NCI-H2227 (cell line): ENCODE data around the gene CHST3.

Experiments
- DNase-seq: peaks from one replicate; lab custom pipeline; 2025; ENCODE audit not compliant: unreplicated experiment; lab: John Stamatoyannopoulos, UW

Gene CHST3

DNA sequence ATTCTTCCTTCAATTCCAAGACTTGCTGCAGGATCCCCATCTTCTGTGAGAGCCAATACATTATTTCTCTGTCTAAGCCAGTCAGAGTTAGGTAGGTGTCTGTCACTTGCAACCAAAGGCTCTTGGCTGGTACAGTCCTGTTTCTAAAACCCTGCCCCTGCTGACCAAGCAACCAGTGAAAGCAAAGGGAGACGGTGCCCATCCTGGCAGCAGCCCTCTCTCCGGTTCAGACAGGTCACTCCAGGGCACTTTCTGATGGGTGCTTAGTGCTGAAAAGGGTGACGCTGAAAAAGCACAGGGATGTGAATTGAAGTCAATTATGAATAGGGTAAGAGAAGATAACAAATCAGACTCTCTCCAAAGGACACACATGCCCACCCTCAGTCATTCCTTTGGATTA is 86.7 kb downstream of the CHST3 start:
- no peak for DNase-seq

DNA sequence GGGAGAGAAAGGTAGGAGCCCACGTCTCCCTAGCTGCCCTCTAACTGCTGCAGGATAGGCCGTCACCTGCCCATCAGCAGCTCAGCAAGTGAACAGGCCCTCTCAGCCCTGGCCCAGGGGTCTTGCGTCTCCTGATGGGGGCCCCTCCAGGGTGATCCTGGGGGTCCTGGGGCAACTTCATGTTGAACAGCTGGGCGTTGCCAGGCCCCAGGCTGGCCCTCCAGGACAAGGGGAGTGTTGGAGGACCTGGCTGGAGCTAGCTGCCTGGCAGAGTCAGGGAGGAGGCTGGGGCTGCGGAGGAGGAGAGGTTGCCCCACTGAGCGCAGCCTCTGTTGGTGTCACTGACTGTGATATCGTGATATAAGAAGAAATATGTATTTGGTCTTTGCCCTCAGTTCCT is 89.5 kb downstream of the CHST3 start:
- DNase-seq, result no peak

DNA sequence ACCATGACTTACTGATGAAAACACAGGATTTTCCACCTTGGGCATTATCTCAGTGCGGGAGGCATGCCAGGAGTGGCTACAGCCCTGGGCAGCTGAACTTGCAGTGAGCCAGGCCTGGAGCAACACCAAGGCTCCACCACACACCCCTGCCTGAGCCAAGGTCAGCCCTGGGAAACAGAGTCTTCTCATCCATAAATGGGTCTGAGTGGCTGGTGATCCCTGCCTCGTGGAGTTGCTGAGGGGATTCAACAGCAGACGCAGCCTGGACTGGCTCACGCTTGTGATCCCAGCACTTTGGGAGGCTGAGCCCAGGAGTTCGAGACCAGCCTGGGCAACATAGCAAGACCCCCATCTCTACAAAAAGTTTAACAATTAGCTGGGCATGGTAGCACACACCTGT is 91.9 kb downstream of the CHST3 start:
- DNase-seq, result no peak

DNA sequence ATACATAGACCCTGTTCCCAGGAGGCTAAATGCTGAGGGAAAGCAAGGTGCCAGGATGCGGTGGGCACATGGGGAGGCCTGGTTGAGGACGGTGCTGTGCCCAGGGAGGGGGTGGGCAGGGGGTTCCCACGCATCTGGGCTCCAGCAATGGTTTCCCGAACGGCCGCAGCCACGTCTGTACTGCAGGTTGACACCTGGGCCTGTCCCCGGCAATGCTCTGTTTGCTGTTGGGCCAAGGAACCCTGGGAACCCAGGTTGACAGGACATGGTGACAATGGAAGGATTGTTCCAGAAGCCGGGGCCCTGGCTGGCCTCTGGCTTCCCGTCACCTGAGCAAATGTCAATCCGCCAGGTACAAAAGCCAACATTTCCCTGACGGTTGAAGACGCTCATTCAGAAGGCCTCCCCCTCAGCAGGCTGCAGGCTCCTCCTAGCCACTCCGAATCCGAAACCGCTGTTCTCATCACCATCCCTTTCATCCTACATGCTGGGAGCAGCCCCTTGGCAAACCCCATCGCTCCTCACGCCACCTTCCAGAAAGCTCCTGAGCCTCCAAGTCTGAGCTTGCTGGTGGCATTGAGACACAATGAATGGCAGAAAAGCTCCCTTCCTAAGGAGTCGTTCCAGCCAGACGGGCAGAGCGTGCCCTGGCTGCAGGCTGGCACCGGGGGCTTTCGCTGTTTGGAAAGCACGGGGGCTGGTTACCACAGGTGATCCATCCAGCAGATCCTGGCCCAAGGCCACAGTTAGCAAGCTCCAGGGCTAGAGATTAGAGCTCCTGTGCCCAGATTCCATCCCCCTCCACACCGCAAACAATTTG is 92.9 kb downstream of the CHST3 start:
- no peak for DNase-seq

DNA sequence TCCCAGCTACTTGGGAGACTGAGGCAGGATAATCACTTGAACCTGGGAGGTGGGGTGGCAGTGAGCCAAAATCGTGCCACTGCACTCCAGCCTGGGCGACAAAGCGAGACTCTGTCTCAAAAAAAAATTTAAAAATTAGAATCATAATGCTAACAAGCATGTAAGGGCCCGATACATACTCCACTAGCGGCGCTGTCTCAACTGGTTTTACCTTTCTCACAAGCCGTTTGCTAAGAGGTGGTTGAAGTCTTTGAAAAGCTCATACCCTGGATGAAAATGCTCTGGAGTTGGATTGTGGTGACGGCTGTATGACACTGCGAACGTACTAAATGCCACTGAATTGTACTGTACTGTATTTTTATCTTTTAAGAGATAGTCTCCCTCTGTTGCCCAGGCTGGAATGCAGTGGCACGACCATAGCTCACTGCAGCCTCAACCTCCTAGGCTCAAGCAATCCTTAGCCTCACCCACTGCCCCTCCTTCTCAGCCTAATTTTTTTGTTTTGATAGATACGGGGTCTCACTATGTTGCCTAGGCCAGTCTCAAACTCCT is 94.2 kb downstream of the CHST3 start:
- DNase-seq, result no peak

DNA sequence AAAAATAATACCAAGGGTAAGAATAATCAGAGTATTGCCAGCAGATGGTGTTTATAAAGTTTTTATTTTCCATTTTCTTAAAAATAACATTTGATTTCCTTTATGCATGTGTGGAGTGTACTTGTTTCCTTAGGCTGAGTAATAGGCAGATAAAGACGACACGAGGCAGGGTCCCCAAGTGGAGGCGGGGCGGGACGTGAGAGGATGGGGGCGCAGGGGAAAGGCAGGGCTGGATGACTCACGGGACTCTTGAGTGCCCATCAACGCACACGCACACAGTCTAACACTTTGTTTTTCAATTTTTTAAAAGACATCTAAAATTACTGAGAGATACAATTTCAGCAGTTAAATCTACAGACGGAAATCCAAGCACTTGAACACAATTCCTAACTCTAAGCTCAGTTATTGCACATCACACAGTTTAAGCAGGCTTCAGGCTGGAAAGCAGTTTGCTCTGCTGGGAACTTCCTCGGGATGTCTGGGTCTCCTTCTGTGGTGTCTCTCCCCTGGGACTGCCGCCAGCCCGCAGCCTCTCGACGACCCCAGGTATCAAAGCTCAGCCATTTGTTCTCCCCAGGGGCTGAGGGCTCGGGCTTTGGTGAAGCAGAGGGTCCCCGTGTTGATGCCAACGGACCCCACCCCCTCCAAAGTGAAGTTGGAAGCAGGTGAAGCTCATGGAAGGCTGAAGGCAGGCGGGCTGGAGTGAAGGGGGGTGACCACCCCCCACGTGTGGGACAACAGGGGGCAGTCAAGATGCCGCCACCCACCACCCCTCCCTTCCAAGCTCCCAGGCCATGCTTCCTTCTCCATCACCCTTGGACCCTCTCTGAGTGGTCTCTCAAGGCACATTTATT is 95.0 kb downstream of the CHST3 start:
- DNase-seq, result no peak

DNA sequence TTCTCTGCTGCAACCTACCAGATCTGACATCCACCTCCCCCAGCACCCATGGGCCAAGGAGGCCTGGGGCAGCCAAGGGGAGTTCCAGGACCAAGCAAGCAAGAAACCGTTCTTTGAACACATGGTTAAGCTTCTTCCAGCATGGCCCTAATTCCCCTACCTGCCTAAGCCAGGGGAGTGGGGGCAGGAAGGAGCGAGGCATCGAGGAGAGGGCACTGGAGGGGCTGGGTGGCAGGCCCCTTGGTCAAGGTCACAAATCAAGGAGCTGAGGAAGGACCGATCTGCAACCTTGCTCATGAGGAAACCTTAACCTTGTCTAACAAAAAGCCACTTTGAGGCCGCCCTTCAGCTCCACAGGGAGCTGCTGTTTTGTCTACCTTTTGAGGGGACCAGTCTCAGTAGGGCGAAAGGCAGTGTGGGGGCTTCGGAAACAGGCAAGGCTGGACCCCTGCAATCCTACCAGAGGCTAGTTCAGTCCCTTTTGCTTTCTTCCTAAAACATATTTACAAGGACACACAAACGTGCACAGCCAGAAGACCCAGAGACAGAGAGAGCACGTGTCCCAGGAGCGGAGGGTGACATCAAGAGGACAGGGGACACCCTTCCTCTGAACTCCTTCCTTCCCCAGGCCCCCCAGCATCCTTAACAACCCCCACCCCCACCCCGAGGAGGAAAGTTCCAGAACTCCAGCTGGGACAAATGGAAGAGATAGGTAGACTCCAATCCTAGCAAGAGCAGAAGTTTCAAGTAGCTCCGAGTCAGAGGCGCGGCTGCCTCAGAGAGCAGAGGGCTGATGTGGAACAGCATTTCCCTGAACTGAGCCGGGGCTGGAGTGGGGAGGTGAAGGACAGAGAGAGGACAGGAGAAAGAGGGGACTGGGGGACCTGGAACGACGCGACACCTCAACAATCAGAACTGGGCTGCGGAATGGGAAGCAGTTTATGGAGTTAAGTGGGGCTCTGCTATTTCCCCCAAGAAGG is 95.9 kb downstream of the CHST3 start:
- DNase-seq, result no peak

DNA sequence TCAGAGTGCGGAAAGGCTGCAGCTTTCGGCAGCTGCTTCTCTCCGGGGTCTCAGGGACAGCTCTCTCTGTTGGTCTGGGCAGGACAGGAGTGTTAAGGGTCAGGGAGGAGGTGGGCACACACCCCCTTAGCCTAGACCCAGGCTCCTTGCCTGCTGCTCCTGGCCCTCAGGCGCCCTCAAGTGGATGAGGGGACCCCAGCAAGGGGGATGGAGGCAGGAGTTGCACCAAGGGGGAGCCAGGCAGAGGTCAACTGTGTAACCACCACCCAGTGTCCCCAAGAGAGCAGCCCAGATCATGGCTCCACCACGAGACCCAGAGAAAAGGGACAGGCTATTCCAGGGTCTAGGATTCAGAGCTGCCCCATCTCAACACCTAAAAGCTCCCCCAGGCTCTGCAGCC is 97.3 kb downstream of the CHST3 start:
- DNase-seq, result no peak

DNA sequence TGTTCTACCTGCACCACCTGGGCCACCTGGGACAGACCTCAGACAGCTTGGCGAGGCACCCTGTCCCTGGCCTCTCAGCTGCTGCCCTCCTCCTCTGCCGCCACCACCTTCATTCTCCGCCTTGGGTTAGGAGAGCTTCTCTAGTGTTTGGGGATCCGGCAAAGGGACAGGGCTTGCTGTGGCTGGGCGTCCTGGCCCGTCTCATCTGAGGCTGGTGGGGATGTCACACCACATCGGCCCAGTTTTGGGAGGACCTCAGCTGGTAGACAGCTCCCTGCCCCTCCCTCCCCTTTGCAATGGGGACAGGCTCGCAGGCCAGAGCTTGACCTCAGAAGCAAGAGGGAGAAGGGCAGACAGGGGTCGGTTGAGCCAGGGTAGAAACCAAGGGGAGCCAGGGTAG is 97.7 kb downstream of the CHST3 start:
- no peak for DNase-seq

DNA sequence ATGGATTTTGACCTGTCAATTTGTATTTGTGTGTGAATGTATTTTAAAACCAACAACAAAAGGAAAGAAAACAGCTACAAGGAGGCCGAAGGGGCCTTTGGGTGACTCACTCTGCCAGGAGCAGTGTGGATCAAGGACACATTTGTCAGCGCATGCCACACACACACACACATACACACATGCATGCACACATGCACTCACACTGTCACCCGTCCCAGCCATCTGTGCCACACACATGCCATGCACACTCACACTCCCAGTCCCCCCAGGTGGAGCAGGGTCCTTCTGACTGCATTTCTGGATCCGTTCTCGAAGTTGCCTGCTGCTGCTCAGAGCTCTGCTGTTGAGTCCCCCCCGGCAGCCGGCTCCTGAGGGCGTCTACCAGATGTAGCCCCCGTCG is 98.2 kb downstream of the CHST3 start:
- DNase-seq, result no peak
